A549 (cell line): ENCODE results near the gene TCP11L2.

ENCODE experiments used
- CHD2 ChIP-seq: fragments of 150-350 bp; IDR thresholded peaks from 2 replicates; pipeline ENCODE4 v1.6.1; 2014; ENCODE audit warnings: low read length; ENCODE audit not compliant: partially characterized antibody
- EP300 ChIP-seq, 2 experiments: fragments of >200 bp; sonication (Bioruptor Twin); formaldehyde crosslinking; IDR thresholded peaks; 2 replicates in 1 of 2; 3 replicates in 1 of 2; pipeline ENCODE4 v1.6.1; 2016 to 2017
- HOXB5 ChIP-seq: fragments of 250-450 bp; sonication (Bioruptor Pico); IDR thresholded peaks from 2 replicates; pipeline ENCODE4 v1.5.0; 2020; ENCODE audit warnings: mild to moderate bottlenecking, moderate library complexity
- JUN ChIP-seq, 2 experiments: fragments of >200 bp; sonication (Bioruptor Twin); formaldehyde crosslinking; IDR thresholded peaks; 2 replicates in 1 of 2; 3 replicates in 1 of 2; pipeline ENCODE4 v1.6.1; 2016 to 2017
- MAX ChIP-seq: IDR thresholded peaks from 2 replicates; pipeline ENCODE4 v1.6.1; 2012
- MYC ChIP-seq: IDR thresholded peaks from 2 replicates; pipeline ENCODE4 v1.6.1; 2012; ENCODE audit warnings: mild to moderate bottlenecking, inconsistent platforms, low read length, improper control_type of control experiment, borderline replicate concordance
- NFE2L2 ChIP-seq: fragments of 150-350 bp; conservative IDR thresholded peaks from 2 replicates; pipeline ENCODE4 v1.6.1; 2014; ENCODE audit warnings: low read length
- POLR2A ChIP-seq: IDR thresholded peaks from 2 replicates; pipeline ENCODE4 v1.6.1; 2012; ENCODE audit warnings: mild to moderate bottlenecking, low read length
- RFX5 ChIP-seq: fragments of 450-650 bp; IDR thresholded peaks from 2 replicates; pipeline ENCODE4 v1.7.1; 2014; ENCODE audit warnings: antibody characterized with exemption, mild to moderate bottlenecking, moderate library complexity
- RNF2 ChIP-seq: fragments of 200-600 bp; sonication (generic); IDR thresholded peaks from 2 replicates; pipeline ENCODE4 v1.6.1; 2016; ENCODE audit warnings: low read depth, mild to moderate bottlenecking, antibody characterized with exemption, moderate library complexity, borderline replicate concordance
- TF ChIP-seq, protein P1 (sequence below): fragments of >200 bp; sonication (Bioruptor Twin); formaldehyde crosslinking; IDR thresholded peaks from 3 replicates; pipeline ENCODE4 v1.5.1; 2016

GRCh38 chr12:106317406-106318082, 15.0 kb downstream of the TCP11L2 start:
- TF ChIP-seq, protein P1, sequence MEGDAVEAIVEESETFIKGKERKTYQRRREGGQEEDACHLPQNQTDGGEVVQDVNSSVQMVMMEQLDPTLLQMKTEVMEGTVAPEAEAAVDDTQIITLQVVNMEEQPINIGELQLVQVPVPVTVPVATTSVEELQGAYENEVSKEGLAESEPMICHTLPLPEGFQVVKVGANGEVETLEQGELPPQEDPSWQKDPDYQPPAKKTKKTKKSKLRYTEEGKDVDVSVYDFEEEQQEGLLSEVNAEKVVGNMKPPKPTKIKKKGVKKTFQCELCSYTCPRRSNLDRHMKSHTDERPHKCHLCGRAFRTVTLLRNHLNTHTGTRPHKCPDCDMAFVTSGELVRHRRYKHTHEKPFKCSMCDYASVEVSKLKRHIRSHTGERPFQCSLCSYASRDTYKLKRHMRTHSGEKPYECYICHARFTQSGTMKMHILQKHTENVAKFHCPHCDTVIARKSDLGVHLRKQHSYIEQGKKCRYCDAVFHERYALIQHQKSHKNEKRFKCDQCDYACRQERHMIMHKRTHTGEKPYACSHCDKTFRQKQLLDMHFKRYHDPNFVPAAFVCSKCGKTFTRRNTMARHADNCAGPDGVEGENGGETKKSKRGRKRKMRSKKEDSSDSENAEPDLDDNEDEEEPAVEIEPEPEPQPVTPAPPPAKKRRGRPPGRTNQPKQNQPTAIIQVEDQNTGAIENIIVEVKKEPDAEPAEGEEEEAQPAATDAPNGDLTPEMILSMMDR = no peak
- TF ChIP-seq RFX5 (no peak), MYC (no peak), MAX (no peak), POLR2A (no peak), RNF2 (no peak), CHD2 (no peak), NFE2L2 (no peak), HOXB5 (CRISPR knock-in tag) (no peak), EP300 (IDR thresholded peaks at IDR 0.05) (no peak), JUN (IDR thresholded peaks at IDR 0.05) (no peak)
